GM19455 (cell line): ENCODE data around the gene KRT27.
"Not testable (repeated sequence)": the region's sequence is repeated elsewhere in the genome, so short reads cannot be mapped to it uniquely, and the experiment has no call there.

Experiments
- ATAC-seq: cut with Tn5 transposase; IDR thresholded peaks from one replicate; pipeline ENCODE4 v1.9.1; 2021; ENCODE audit not compliant: unreplicated experiment

Gene KRT27

DNA sequence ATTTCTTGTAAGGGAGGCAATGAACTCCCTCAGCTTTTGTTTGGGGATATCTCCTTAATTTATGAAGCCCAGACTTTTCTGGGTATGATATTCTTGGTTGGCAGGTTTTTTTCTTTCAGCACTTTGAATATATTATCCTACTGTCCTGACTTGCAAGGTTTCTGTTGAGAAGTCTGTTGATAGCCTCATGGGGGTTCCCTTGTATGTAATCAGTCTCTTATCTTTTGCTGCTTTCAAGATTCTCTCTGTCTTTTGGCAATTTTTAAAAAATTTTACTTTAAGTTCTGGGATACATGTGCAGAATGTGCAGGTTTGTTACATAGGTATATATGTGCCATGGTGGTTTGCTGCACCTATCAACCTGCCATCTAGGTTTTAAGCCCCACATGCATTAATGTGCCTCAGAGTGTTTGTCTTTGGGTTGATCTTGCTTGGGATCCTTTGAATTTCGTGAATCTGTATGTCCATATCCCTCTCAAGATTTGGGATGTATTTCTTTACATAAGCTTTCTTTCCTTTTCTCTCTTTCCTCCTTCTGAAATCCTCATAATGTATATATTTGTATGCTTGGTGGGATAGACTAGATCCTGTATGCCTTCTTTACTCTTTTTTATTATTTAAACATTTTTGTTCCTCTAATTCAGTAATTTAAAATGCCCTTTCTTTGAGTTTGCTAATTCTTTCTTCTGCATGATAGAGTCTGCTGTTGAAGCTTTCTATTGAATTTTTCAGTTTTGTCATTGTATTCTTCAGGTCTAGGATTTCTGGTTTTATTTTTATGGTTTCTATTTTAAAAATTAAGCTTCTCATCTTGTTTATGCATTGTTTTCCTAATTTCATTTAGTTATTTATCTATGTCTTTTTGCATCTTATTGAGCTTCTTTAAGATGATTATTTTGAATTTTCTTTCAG is 22.0 kb downstream of the KRT27 start:
- ATAC-seq, result no peak

- no peak for ATAC-seq
Observed at GRCh38 chr17:40755231-40755630, 27.1 kb downstream of the KRT27 start, which contains the start of gene KRT25. TSS of gene KRT25 (minus strand) at chr17:40755331. CDS start at chr17:40755271, 60 bp downstream.

- no peak for ATAC-seq
Observed at GRCh38 chr17:40753804-40754203, 28.5 kb downstream of the KRT27 start.

GRCh38 chr17:40751065-40751464 is 31.3 kb downstream of the KRT27 start:
- no peak for ATAC-seq

- no peak for ATAC-seq
Observed at GRCh38 chr17:40750391-40750790, 32.0 kb downstream of the KRT27 start.

DNA sequence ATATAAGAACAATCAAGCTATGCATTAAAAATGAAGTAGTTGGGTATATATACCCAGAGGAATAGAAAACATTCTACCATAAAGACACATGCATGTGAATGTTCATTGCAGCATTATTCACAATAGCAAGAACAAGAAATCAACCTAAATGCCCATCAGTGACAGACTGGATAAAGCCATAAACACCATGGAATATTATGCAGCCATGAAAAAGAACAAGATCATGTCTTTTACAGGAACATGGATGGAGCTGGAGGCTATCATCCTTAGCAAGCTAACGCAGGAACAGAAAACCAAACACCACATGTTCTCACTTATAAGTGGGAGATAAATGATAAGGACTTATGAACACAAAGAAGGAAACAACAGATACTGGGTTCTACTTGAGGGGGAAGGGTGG is 33.7 kb downstream of the KRT27 start:
- not testable (repeated sequence) for ATAC-seq

DNA sequence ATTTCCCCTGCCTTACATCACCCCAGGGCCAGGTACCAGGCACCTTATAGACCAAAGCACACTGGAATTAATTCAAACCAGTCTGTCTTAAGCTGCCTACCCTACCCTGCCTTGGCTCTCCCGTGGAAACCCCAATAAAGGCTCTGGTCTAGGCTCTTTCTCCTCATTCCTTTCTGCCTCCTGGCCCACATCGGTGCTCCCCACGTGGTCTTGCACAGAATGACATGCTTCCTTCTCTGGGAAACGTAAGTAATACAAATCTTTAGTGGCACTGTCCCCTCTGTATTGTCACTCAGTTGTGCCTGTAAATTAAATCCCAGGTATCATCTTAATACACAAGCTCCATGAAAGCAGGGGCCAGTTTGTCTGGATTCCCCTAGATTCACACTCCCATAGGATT is 43.8 kb downstream of the KRT27 start:
- no peak for ATAC-seq

- ATAC-seq, result no peak
Observed at GRCh38 chr17:40735016-40735415, 47.3 kb downstream of the KRT27 start.

- no peak for ATAC-seq
Observed at GRCh38 chr17:40734018-40734417, 48.3 kb downstream of the KRT27 start.

- no peak for ATAC-seq
Observed at GRCh38 chr17:40730970-40731369, 51.4 kb downstream of the KRT27 start.

GRCh38 chr17:40727447-40728231 is 54.7 kb downstream of the KRT27 start:
- ATAC-seq, result no peak

DNA sequence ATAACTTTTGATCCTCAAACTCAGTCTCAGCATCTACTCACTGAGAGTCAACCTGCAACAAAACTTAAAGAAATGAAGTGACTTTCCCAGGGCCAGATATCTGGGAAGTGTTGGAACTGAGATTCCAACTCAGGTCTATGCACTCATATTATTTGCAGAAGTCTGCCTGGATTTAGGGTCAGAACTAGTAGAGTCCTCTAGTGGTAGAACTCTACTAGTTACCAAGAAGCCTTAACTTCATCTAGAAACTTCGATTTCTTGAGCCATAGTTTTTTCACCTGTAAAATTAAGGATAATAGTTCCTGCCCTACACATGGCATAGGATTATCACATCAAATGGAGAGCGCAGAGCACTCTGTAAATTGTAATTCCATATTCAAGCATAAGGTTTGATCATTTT is 55.4 kb downstream of the KRT27 start:
- ATAC-seq, result no peak
